ENCODE measurements around the gene ARHGAP11B.
"Not testable (repeated sequence)": the region's sequence is repeated elsewhere in the genome, so short reads cannot be mapped to it uniquely, and the experiment has no call there.

Gene ARHGAP11B

DNA sequence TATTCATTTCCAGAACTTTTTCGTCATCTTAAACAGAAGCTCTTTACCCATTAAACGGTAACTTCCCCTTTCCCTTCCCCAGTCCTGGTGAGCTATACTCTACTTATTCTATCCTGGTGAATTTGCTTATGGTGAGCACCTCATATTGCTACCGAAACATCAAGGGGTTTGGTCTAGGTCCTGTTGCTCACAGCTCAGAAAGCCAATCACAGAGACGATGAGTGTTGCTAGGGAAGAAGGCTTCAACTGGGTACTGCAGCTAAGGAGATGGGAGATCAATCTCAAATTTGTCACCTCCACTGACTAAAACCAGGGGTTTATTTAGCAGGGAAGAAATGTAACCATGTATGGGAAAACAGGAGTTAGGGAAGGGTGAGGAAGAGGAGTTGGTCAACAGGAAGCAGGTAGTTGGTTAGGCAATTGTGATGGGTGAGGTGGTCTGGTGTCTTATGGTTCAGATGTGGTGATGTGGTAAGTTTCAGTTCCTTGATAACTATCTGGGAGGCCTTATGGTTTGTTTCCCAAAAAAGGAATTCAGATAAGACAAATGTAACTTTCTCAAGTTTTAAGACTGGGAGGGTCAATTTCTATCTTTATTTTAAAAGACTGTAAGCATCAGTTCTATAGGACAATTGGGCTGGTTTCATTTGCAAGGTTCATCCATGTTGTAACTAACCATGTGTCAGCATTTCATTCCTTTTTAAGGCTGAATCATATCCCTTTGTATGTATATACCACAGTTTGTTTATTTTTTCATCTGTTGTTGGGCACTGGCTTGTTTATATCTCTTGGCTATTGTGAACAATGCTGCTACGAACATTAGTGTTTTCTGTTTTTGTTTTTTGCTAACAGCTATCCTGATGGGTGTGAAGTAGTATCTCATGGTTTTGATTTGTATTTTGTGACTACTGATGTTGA lies 24.3 kb downstream of the ARHGAP11B start:
- Histone ChIP-seq H3K4me3 (ENCODE audit: low read depth, low read length) (no peak overlapping the region), H3K27ac (no peak overlapping the region), H3K36me3 (replicated peaks) (peaks cover 2% of the 10 kb centered on the region), H3K27me3 (replicated peaks) (no peaks in the 10 kb centered on the region)
- in situ Hi-C loops (cut with HindIII; ENCODE audit: low pct_ligation_motif_present, low sequenced_read_pairs): no loop called here
- TF ChIP-seq, protein P1, sequence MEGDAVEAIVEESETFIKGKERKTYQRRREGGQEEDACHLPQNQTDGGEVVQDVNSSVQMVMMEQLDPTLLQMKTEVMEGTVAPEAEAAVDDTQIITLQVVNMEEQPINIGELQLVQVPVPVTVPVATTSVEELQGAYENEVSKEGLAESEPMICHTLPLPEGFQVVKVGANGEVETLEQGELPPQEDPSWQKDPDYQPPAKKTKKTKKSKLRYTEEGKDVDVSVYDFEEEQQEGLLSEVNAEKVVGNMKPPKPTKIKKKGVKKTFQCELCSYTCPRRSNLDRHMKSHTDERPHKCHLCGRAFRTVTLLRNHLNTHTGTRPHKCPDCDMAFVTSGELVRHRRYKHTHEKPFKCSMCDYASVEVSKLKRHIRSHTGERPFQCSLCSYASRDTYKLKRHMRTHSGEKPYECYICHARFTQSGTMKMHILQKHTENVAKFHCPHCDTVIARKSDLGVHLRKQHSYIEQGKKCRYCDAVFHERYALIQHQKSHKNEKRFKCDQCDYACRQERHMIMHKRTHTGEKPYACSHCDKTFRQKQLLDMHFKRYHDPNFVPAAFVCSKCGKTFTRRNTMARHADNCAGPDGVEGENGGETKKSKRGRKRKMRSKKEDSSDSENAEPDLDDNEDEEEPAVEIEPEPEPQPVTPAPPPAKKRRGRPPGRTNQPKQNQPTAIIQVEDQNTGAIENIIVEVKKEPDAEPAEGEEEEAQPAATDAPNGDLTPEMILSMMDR (IDR thresholded peaks at IDR 0.05; ENCODE audit: low read depth, low read length, missing control alignments): no peak
- DNase-seq: no peak

DNA sequence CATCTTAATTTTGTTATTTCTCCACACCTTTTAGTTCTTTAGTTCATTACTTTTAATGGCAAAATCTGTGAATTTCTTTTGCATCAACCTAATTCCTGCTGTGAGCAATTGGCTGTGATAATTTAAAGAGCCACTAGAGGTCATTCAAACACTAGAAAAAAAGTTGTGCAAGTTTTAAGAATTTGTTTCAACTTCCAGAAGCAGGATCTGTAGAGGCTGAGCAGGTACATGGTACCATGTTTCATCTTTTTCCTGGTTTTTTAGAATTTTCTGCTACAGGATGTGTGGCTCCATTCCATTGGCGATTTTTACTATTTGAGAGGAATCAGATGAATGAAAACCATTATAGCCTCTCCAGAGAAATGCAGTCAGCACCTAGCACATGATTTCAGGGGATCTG lies 35.2 kb downstream of the ARHGAP11B start:
- H3K27me3 ChIP-seq (replicated peaks); H3K4me3 ChIP-seq (ENCODE audit: low read depth, low read length); H3K36me3 ChIP-seq (replicated peaks); in situ Hi-C loops (cut with HindIII; ENCODE audit: low pct_ligation_motif_present, low sequenced_read_pairs); H3K27ac ChIP-seq: not testable (repeated sequence)
- DNase-seq: peak; percentile 11
- TF ChIP-seq, protein P1 (IDR thresholded peaks at IDR 0.05; ENCODE audit: low read depth, low read length, missing control alignments): peak; percentile 29

DNA sequence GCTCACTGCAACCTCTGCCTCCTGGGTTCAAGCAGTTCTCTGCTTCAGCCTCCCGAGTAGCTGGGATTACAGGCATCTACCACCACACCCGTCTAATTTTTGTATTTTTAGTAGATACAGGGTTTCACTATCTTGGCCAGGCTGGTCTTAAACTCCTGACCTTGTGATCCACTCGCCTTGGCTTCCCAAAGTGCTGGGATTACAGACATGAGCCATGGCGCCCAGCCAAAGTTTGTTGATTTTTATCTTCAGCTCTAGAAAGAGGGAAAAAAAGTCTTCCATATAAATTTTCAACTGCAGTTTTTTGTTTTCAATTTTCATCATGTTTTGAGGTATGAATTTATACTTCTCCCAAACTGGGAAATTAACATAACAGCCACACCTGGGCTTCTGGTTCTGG lies 43.7 kb downstream of the ARHGAP11B start:
- DNase-seq: peak; percentile 24
- H3K27me3 ChIP-seq (replicated peaks); H3K36me3 ChIP-seq (replicated peaks); in situ Hi-C loops (cut with HindIII; ENCODE audit: low pct_ligation_motif_present, low sequenced_read_pairs); H3K27ac ChIP-seq; H3K4me3 ChIP-seq (ENCODE audit: low read depth, low read length): not testable (repeated sequence)

DNA sequence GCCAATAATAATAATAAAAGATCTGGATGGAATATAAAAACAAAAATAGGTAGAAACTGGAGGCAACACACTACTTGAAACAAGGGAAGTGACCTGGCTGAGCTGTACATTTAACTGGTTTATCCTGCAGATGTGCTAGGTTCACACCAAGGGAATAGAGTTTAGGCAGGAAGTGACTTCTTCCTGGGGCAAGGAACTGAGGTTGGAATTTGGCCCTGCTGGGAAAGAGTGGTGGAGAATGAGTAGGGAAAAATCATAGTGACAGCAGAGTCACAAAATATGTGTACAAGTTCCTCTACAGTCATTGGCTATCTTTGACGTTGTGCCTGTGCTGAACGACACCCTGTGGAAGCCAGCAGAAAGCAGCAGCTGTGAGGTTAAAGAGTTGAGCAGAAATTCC lies 44.1 kb downstream of the ARHGAP11B start:
- no peaks in the 10 kb centered on the region for H3K36me3 ChIP-seq (replicated peaks)
- H3K4me3 ChIP-seq (ENCODE audit: low read depth, low read length): no peak overlapping the region
- H3K27me3 ChIP-seq (replicated peaks): no peaks in the 10 kb centered on the region
- H3K27ac ChIP-seq: no peak overlapping the region
- in situ Hi-C loops (cut with HindIII; ENCODE audit: low pct_ligation_motif_present, low sequenced_read_pairs): no loop called here
- TF ChIP-seq, protein P1 (IDR thresholded peaks at IDR 0.05; ENCODE audit: low read depth, low read length, missing control alignments): no peak
- peak; percentile 13 for DNase-seq

DNA sequence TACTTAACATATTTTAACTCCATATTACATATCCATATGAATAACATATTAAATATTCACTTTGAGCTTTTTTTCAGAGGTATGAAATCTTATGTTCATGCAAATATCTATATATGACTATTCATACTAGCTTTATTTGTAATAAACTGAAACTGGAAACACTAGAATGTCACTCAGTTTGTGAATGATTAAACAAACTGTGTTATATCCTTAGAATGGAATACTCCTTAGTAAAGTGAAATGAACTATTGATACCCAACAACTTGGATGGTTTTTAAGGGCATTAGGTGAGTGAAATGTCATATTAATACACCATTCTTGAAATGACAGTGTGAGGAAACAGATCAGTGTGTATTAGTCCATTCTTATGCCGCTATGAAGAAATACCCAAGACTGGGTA lies 45.4 kb downstream of the ARHGAP11B start:
- Histone ChIP-seq H3K36me3 (replicated peaks) (no peaks in the 10 kb centered on the region), H3K27me3 (replicated peaks) (no peaks in the 10 kb centered on the region), H3K27ac (no peak overlapping the region), H3K4me3 (ENCODE audit: low read depth, low read length) (no peak overlapping the region)
- TF ChIP-seq, protein P1 (IDR thresholded peaks at IDR 0.05; ENCODE audit: low read depth, low read length, missing control alignments): no peak
- DNase-seq: no peak
- in situ Hi-C loops (cut with HindIII; ENCODE audit: low pct_ligation_motif_present, low sequenced_read_pairs): no loop called here

DNA sequence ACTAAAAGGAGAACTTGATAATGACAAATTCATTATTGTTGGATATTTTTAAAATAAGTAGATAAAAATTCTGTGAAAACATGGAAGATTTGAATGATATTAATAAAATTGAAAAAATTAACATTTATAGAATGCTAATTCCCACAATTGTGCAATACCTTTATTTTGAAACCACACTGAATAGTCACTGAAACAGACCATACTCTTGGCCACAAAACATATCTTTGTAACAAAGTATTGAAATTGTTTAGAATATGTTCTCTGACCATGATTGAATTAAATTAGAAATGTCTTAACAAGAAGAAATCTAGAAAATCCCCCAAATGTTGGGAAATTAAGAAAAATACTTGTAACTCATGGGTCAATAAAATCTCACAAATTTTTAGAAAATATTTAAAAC lies 49.2 kb downstream of the ARHGAP11B start:
- in situ Hi-C loops (cut with HindIII; ENCODE audit: low pct_ligation_motif_present, low sequenced_read_pairs): no loop called here
- DNase-seq: no peak
- H3K36me3 ChIP-seq (replicated peaks): no peaks in the 10 kb centered on the region
- no peak overlapping the region for H3K4me3 ChIP-seq (ENCODE audit: low read depth, low read length)
- no peak overlapping the region for H3K27ac ChIP-seq
- H3K27me3 ChIP-seq (replicated peaks): no peaks in the 10 kb centered on the region
- TF ChIP-seq, protein P1 (IDR thresholded peaks at IDR 0.05; ENCODE audit: low read depth, low read length, missing control alignments): no peak

DNA sequence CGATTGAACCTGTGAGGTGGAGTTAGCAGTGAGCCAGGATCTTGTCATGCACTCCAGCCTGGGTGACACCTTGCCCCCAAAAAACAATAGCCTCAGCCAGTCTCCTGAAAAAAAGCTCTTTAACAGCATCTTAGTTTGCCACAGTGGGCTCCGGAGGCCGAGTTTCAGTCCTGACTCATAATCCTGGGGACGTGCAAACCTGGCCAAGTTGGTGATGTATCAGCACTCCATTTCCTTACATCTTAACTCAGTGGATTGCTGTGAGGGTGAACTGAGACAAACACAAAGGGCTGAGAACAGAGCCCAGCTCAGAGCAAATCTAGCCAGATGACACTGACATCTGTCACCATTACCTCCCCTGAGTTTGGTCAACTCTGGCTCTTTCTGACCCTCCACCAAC lies 50.0 kb downstream of the ARHGAP11B start:
- H3K27ac ChIP-seq: not testable (repeated sequence)

DNA sequence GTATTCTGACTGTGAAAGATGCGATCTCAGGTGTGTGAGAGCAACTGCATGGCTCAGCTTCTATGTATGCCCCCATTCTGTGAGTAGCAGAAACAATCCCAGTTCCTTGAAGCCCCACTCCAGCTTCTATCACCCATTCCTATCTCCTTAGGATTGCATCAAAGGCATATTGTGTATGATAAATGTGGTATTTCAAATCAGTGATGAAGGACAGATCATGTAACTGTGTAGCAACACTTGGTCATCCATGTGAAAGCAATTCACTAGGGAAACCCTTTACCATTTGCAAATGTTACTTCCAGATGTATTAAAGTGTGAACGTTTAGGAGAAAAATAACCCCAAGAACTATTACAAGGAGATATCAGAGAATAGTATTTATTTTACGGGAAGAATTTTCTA lies 55.1 kb downstream of the ARHGAP11B start:
- H3K27ac ChIP-seq; H3K4me3 ChIP-seq (ENCODE audit: low read depth, low read length); H3K36me3 ChIP-seq (replicated peaks); in situ Hi-C loops (cut with HindIII; ENCODE audit: low pct_ligation_motif_present, low sequenced_read_pairs); H3K27me3 ChIP-seq (replicated peaks); DNase-seq: not testable (repeated sequence)

More for the DNA sequence above, 50.0 kb downstream of the ARHGAP11B start:
- H3K36me3 ChIP-seq (replicated peaks); H3K27me3 ChIP-seq (replicated peaks); H3K4me3 ChIP-seq (ENCODE audit: low read depth, low read length); in situ Hi-C loops (cut with HindIII; ENCODE audit: low pct_ligation_motif_present, low sequenced_read_pairs); DNase-seq: not testable (repeated sequence)

DNA sequence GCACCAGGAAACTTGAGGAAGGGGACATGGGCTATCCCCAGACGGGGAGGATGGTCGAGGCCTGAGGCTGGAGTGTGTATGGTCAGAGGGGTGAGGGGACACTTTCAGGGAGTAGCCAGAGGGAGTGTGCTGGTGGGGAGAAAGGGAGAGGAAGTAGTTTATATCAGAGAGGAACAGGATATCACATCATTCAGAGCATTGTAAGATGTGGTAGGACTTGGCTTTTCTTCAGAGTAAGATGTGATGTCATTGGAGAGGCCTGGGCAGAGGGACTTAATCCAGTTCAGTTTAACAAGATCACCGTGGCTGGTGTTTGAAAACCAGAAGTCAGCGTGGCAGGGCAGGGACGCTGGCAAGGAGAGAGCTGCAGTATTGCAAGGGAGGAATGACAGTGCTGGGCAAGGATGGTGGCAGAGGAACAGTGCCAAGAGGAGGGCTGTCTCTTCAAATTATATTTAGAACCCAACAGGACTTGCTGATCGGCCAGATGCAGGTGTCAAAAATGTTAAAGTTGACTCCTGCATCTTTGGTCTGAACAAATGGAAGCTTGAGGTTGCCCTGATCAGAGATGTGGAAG lies 59.9 kb downstream of the ARHGAP11B start:
- H3K27me3 ChIP-seq (replicated peaks); DNase-seq; H3K27ac ChIP-seq; H3K4me3 ChIP-seq (ENCODE audit: low read depth, low read length); in situ Hi-C loops (cut with HindIII; ENCODE audit: low pct_ligation_motif_present, low sequenced_read_pairs); H3K36me3 ChIP-seq (replicated peaks): not testable (repeated sequence)
